HL-60 (cell line): Measurements from ENCODE around the gene RSPO4.
"Not testable (repeated sequence)": the region's sequence is repeated elsewhere in the genome, so short reads cannot be mapped to it uniquely, and the experiment has no call there.

Experiments used
- DNase-seq, 2 experiments: peaks; one replicate each; pipeline ENCODE4 v3.0.0-alpha.2; 2010 to 2020; ENCODE audit warnings: low read depth in 1 of 2, low spot score in 1 of 2
- H3K27ac ChIP-seq: fragments of 250-450 bp; sonication (Bioruptor Pico); replicated peaks from 2 replicates; pipeline ENCODE4 v1.5.1; 2020; ENCODE audit warnings: mild to moderate bottlenecking, moderate library complexity
- H3K27me3 ChIP-seq: fragments of 250-450 bp; sonication (Bioruptor Pico); 2 replicates; pipeline ENCODE4 v1.5.1; 2021; ENCODE audit warnings: mild to moderate bottlenecking, moderate library complexity; ENCODE audit not compliant: insufficient read depth, poor library complexity, severe bottlenecking
- H3K4me3 ChIP-seq: replicated peaks from 2 replicates; pipeline ENCODE4 v1.5.1; 2011; ENCODE audit warnings: mild to moderate bottlenecking, control low read depth, low read length; ENCODE audit not compliant: insufficient read depth
- GABPA ChIP-seq: IDR thresholded peaks from 2 replicates; pipeline ENCODE4 v1.6.1; 2012; ENCODE audit warnings: low read depth
- POLR2AphosphoS5 ChIP-seq: IDR thresholded peaks from 2 replicates; pipeline ENCODE4 v1.6.1; 2012; ENCODE audit warnings: low read depth
- SPI1 ChIP-seq: IDR thresholded peaks from 2 replicates; pipeline ENCODE4 v1.6.1; 2012; ENCODE audit warnings: low read depth, mild to moderate bottlenecking, borderline replicate concordance
- TF ChIP-seq, protein P1 (sequence below): IDR thresholded peaks from one replicate; pipeline ENCODE4 v1.5.1; 2011; ENCODE audit warnings: low read length, control low read depth, inconsistent platforms; ENCODE audit not compliant: insufficient read depth
- TF ChIP-seq, protein P2 (sequence below): IDR thresholded peaks from 2 replicates; pipeline ENCODE4 v1.6.1; 2012; ENCODE audit warnings: low read depth; ENCODE audit not compliant: insufficient replicate concordance

RSPO4 gene

DNA sequence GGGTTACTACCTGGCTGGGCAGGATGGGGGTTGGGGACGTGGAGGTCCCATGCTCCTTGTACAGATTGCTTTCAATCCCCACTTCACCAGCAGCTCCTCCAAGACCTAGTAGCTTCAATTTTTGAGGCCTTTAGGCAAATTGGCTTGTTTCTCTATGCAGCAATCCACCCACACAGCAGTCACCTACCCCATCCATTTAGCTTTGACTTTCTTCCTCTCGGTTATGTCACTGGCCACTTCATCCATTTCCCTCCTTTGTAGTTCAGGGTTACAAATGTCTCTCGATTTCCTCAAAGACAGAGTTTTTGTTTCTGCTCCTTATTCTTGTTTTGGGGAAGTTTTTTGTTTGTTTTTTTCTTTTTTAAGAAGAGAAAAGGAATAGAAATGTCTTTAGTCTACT is 33.4 kb upstream of the RSPO4 start:
- TF ChIP-seq SPI1 (no peak), POLR2AphosphoS5 (no peak), GABPA (no peak)
- TF ChIP-seq, protein P1, sequence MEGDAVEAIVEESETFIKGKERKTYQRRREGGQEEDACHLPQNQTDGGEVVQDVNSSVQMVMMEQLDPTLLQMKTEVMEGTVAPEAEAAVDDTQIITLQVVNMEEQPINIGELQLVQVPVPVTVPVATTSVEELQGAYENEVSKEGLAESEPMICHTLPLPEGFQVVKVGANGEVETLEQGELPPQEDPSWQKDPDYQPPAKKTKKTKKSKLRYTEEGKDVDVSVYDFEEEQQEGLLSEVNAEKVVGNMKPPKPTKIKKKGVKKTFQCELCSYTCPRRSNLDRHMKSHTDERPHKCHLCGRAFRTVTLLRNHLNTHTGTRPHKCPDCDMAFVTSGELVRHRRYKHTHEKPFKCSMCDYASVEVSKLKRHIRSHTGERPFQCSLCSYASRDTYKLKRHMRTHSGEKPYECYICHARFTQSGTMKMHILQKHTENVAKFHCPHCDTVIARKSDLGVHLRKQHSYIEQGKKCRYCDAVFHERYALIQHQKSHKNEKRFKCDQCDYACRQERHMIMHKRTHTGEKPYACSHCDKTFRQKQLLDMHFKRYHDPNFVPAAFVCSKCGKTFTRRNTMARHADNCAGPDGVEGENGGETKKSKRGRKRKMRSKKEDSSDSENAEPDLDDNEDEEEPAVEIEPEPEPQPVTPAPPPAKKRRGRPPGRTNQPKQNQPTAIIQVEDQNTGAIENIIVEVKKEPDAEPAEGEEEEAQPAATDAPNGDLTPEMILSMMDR: no peak
- TF ChIP-seq, protein P2, sequence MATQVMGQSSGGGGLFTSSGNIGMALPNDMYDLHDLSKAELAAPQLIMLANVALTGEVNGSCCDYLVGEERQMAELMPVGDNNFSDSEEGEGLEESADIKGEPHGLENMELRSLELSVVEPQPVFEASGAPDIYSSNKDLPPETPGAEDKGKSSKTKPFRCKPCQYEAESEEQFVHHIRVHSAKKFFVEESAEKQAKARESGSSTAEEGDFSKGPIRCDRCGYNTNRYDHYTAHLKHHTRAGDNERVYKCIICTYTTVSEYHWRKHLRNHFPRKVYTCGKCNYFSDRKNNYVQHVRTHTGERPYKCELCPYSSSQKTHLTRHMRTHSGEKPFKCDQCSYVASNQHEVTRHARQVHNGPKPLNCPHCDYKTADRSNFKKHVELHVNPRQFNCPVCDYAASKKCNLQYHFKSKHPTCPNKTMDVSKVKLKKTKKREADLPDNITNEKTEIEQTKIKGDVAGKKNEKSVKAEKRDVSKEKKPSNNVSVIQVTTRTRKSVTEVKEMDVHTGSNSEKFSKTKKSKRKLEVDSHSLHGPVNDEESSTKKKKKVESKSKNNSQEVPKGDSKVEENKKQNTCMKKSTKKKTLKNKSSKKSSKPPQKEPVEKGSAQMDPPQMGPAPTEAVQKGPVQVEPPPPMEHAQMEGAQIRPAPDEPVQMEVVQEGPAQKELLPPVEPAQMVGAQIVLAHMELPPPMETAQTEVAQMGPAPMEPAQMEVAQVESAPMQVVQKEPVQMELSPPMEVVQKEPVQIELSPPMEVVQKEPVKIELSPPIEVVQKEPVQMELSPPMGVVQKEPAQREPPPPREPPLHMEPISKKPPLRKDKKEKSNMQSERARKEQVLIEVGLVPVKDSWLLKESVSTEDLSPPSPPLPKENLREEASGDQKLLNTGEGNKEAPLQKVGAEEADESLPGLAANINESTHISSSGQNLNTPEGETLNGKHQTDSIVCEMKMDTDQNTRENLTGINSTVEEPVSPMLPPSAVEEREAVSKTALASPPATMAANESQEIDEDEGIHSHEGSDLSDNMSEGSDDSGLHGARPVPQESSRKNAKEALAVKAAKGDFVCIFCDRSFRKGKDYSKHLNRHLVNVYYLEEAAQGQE: no peak
- DNase-seq: no peak
- no peak overlapping the region for H3K4me3 ChIP-seq
- no peaks in the 10 kb centered on the region for H3K27me3 ChIP-seq
- no peak overlapping the region for H3K27ac ChIP-seq

DNA sequence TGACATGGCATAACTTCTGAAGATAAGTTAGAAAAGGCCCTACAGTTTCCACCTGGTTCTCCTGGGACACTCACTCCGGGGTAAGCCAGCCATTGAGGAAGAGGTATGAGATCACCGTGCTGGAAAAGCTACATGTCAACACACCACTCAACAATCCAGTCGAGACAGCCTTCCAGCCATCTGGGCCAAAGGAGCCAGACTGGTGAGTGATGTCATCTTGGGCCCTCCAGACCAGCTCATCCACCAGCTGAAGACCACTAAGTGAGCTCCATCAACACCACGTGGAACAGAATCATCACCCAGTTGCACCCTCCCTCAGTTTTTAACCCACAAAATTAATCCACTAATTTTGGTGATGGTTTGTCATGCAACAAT is 32.3 kb upstream of the RSPO4 start:
- TF ChIP-seq SPI1: no peak
- peak in 1 of 2 experiments; percentile 17 for DNase-seq
- Histone ChIP-seq H3K27ac (peak overlapping the region; percentile 86), H3K4me3 (no peak overlapping the region), H3K27me3 (no peaks in the 10 kb centered on the region)

DNA sequence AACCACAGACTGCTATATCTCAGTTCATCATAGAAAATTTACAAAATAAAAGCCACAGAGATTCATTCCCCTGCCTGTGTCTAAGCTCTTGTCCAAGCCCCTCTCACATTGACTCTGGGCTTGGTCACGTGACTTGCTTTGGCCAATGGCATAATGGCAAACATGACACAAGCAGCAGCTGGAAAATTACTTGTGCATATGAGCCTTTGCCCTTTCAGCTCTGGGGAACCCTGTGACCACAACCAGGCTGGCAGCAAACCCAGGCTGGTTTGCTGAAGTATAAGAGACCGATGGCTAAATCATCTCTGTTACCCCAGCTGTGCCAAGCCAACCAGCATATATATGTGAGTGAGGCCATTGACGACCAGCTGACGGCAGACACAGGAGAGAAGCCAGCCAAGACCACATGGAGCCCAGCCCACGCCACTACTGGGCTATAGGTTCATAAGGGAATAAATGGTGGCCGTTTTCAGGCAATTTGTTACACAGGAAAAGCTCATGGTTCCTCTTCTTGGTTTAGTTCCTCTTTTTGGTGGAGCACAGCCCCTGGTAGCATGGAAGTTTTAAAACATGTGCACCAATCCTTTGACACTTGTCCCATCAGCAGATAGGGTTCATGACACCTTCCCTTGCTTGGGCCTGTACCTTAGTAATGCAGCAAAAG is 31.8 kb upstream of the RSPO4 start:
- TF ChIP-seq, protein P1: no peak
- TF ChIP-seq, protein P2: no peak
- TF ChIP-seq SPI1 (peak; percentile 20; the same call in 1 of the 2 replicates), GABPA (no peak), POLR2AphosphoS5 (peak; percentile 67; the same call in 1 of the 2 replicates)
- H3K4me3 ChIP-seq: no peak overlapping the region
- H3K27ac ChIP-seq: peak overlapping the region; percentile 86
- no peaks in the 10 kb centered on the region for H3K27me3 ChIP-seq
- peak; percentile 43 to 94 for DNase-seq

DNA sequence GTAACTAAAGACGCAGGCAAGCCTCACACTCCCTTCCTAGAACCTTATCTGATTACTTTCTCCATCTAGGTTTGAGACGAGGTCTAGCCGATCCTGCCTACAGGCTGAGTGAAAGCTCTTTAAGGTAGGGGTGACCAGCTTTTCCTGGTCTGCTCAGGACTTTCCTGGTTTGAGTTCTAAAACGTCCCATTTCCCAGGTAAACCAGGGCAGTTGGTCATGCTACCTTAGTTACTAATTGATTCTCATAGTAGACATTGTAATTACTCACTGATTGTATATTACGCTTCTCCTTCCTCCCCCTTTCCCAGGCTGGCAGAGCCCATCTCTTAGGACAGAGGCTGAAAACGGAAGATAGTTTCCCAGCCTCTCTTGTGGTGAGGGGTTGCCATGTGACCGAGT is 27.9 kb upstream of the RSPO4 start:
- DNase-seq: no peak
- Histone ChIP-seq H3K27ac (no peak overlapping the region), H3K4me3 (no peak overlapping the region), H3K27me3 (no peaks in the 10 kb centered on the region)
- TF ChIP-seq GABPA (no peak), SPI1 (no peak), POLR2AphosphoS5 (no peak)
- TF ChIP-seq, protein P2: no peak

DNA sequence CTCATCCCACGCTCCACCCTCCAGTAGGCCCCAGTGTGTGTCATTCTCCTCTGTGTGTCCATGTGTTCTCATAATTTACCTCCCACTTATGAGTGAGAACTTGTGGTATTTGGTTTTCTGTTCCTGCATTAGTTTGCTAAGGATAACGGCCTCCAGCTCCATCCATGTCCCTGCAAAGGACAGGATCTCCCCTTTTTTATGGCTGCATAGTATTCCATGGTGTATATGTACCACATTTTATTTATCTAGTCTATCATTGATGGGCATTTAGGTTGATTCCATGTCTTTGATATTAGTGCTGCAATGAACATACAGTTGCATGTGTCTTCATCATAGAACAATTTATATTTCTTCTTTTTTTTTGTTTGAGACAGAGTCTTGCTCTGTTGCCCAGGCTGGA is 24.1 kb upstream of the RSPO4 start:
- H3K27me3 ChIP-seq, DNase-seq, H3K27ac ChIP-seq, H3K4me3 ChIP-seq: not testable (repeated sequence)
